ENCODE results near the gene TCF7L2. TPM values are rescaled to one million over a fixed set of nuclear protein-coding genes. Genes with fewer than 3 reads are reported as not detected.

TCF7L2 gene
- total RNA-seq, 1 experiment from 2014 or later: 16.1 TPM

DNA sequence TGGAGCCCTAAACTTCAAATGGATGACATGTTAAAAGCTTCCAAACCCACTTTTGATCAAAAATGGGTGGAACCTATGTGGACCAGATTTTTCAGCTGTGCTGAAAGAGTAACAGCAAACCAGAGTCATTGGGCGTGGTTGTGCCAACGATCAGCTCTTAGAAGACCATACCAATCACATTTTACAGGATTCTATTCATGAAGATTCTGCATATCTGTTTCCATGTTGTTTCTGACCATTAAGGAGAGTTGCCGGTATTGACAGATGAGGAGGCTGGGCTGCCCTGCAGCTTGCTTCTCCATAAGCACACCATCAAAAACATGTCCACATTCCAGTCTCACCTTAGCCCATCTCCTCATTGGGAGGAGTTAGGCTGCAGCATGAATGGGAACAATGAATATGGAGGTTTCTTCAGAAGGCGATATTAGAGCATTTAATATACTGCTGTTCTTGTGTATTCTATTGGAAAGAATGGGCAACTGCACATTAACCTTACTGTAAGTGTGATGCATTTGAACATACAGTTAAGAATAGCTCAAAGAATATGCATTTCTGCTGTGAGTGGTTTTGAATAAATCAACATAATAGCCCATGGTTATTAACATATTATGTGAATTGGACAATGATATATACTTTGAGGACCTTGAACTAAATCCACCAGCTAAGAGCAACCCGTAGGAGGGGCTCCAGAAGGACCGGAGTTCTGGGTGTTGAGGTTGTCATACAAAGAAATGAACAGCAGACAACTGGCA lies 116.7 kb downstream of the TCF7L2 start:
- ChIA-PET CTCF (no interaction called here), POLR2A (ENCODE audit: unreplicated experiment) (no interaction called here)
- 0 out of 2 replicates have a peak, but pooled peaks cover 7% of the 10 kb centered on the region for H4K20me1 ChIP-seq (ENCODE audit: low read length)
- no peaks in the 10 kb centered on the region; the same call in 1 of the 2 replicates for H3K36me3 ChIP-seq (ENCODE audit: low read depth, low read length)
- intact Hi-C loops (cut with micrococcal nuclease): no loop called here
- no peak overlapping the region for H3K4me3 ChIP-seq (ENCODE audit: low read length)
- H3K9ac ChIP-seq (ENCODE audit: low read length): no peak overlapping the region
- TF ChIP-seq, protein P1, sequence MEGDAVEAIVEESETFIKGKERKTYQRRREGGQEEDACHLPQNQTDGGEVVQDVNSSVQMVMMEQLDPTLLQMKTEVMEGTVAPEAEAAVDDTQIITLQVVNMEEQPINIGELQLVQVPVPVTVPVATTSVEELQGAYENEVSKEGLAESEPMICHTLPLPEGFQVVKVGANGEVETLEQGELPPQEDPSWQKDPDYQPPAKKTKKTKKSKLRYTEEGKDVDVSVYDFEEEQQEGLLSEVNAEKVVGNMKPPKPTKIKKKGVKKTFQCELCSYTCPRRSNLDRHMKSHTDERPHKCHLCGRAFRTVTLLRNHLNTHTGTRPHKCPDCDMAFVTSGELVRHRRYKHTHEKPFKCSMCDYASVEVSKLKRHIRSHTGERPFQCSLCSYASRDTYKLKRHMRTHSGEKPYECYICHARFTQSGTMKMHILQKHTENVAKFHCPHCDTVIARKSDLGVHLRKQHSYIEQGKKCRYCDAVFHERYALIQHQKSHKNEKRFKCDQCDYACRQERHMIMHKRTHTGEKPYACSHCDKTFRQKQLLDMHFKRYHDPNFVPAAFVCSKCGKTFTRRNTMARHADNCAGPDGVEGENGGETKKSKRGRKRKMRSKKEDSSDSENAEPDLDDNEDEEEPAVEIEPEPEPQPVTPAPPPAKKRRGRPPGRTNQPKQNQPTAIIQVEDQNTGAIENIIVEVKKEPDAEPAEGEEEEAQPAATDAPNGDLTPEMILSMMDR (conservative IDR thresholded peaks at IDR 0.05; ENCODE audit: low read depth, low read length): no peak
- TF ChIP-seq EZH2 (IDR thresholded peaks at IDR 0.05; ENCODE audit: low read length, unreplicated experiment) (no peak), EZH2phosphoT487 (IDR thresholded peaks at IDR 0.05; ENCODE audit: borderline replicate concordance, low read length) (no peak)
- no peaks in the 10 kb centered on the region for H3K4me1 ChIP-seq (ENCODE audit: insufficient read depth, low read length)
- BruUV-seq (replicated peaks): no TSS peak
- no peak overlapping the region for H2AFZ ChIP-seq (ENCODE audit: low read length)
- ATAC-seq (no peak), DNase-seq (no peak)
- H3K79me2 ChIP-seq (ENCODE audit: low read length): peaks cover 48% of the 10 kb centered on the region
- H3K9me2 ChIP-seq (replicated peaks; ENCODE audit: low read length): no peaks in the 10 kb centered on the region
- H3F3A ChIP-seq (ENCODE audit: low read length, unreplicated experiment): no peaks in the 10 kb centered on the region
- H3K27ac ChIP-seq (ENCODE audit: low read length): no peak overlapping the region
- H3K4me2 ChIP-seq (ENCODE audit: low read length): no peak overlapping the region
- H3K27me3 ChIP-seq (ENCODE audit: low read length): no peaks in the 10 kb centered on the region
- H3K9me3 ChIP-seq (ENCODE audit: low read length): no peaks in the 10 kb centered on the region

DNA sequence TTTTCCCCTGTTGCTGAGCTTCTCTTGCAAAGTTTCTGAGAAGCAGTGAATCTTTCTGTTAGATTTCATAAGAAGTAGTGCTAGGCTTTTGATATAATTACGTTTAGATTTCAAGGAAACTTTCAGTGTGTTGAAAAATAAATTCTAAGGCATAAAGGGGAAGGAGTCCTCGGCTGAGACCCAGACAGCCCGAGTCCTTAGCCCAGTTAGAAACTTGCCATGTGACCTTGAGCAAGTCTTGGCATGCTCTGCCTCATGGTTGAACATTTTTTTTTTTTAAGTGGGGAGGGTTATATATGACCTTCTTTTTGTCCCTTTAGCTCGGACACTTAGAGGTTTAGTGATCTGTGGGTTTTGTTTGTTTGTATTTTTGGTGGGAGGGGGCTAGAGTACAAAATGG lies 117.5 kb downstream of the TCF7L2 start:
- Histone ChIP-seq H3K9me3 (ENCODE audit: low read length) (no peaks in the 10 kb centered on the region), H3K9me2 (replicated peaks; ENCODE audit: low read length) (no peaks in the 10 kb centered on the region), H3K9ac (ENCODE audit: low read length) (no peak overlapping the region), H3K4me1 (ENCODE audit: insufficient read depth, low read length) (peaks cover under 1% of the 10 kb centered on the region; the same call in 1 of the 2 replicates), H3K36me3 (ENCODE audit: low read depth, low read length) (no peaks in the 10 kb centered on the region; the same call in 1 of the 2 replicates), H4K20me1 (ENCODE audit: low read length) (0 out of 2 replicates have a peak, but pooled peaks cover 7% of the 10 kb centered on the region), H3K4me3 (ENCODE audit: low read length) (no peak overlapping the region), H3K27me3 (ENCODE audit: low read length) (no peaks in the 10 kb centered on the region), H3K79me2 (ENCODE audit: low read length) (peaks cover 43% of the 10 kb centered on the region), H2AFZ (ENCODE audit: low read length) (no peak overlapping the region), H3K4me2 (ENCODE audit: low read length) (no peak overlapping the region), H3F3A (ENCODE audit: low read length, unreplicated experiment) (no peaks in the 10 kb centered on the region), H3K27ac (ENCODE audit: low read length) (no peak overlapping the region)
- ChIA-PET CTCF (no interaction called here), POLR2A (ENCODE audit: unreplicated experiment) (no interaction called here)
- no TSS peak for BruUV-seq (replicated peaks)
- intact Hi-C loops (cut with micrococcal nuclease): no loop called here
- TF ChIP-seq EZH2phosphoT487 (IDR thresholded peaks at IDR 0.05; ENCODE audit: borderline replicate concordance, low read length): no peak
- TF ChIP-seq, protein P1 (conservative IDR thresholded peaks at IDR 0.05; ENCODE audit: low read depth, low read length): no peak
- no peak for TF ChIP-seq EZH2 (IDR thresholded peaks at IDR 0.05; ENCODE audit: low read length, unreplicated experiment)
- DNase-seq (no peak), ATAC-seq (no peak)

Data from PC-3 (cell line).